HG03159 (cell line): Measurements from ENCODE around the gene FAM221A.
"Not testable (repeated sequence)": the region's sequence is repeated elsewhere in the genome, so short reads cannot be mapped to it uniquely, and the experiment has no call there.

Experiments
- ATAC-seq: cut with Tn5 transposase; IDR thresholded peaks from one replicate; pipeline ENCODE4 v1.9.1; 2021; ENCODE audit warnings: mild to moderate bottlenecking, moderate library complexity; ENCODE audit not compliant: unreplicated experiment

FAM221A gene, protein sequence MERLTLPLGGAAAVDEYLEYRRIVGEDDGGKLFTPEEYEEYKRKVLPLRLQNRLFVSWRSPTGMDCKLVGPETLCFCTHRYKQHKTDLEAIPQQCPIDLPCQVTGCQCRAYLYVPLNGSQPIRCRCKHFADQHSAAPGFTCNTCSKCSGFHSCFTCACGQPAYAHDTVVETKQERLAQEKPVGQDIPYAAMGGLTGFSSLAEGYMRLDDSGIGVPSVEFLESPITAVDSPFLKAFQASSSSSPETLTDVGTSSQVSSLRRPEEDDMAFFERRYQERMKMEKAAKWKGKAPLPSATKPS

DNA sequence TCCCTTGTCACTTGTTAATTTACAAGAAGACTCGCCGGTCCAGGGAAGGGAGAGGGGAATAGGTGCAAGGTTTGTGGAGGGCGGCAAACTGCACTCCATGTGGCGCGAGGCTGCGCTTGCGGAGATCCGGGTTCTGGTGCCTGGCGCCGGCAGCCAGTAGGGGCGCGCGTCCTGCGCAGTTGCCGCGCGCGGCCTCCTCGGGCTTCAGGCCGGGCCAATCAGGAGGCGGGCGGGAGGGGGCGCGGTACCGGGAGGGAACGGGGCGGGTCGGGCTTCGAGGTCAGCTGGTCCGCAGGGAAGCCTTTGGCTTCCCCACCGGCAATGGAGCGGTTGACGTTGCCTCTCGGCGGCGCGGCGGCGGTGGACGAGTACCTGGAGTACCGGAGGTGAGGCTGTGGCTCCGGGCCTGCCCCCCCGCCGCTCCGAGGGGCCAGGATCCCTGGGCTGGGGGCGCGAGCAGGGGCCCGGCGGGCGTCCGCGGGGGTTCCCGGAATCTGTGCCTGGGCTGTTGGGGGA, at the start of gene FAM221A:
Gene FAM221A, plus strand, starts transcription at position 302 of the 516 bp plus-strand sequence. Its CDS starts 20 bp downstream, at position 322.
- peak; percentile 93 for ATAC-seq

DNA sequence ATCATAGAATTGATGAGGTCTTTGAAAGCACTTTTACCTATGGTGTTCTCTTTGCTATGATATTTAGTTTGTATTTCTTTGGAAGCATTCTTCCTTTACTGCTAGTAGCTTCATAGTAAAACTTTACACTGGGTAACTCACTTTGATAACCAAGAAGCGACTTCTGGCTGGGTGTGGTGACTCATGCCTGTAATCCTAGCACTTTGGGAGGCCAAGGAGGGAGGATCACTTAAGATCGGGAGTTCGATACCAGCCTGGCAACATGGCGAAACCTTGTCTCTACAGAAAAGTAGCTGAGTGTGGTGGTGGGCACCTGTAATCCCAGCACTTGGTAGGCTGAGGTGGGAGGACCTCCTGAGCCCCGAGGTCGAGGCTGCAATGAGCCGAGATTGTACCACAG, 46.6 kb upstream of the FAM221A start:
- ATAC-seq = no peak

DNA sequence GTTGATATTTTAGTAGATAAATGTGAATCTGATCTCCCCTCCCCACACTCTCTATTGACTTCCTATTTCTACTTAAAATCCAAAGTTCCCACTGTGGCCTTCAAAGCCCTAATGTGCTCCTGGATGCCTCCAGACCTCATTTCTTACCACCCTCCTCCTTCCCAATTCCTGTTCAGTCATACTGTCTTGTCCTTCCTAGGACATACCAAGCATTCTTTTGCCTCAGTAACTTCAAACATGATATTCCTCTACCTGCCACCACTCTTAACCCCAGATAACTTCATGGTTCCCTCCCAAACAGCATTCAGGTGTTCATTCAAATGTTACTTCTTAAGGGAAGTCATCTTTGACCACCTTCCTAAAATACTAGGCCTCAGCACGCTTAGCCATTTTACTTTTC, 34.2 kb upstream of the FAM221A start:
- ATAC-seq = no peak

DNA sequence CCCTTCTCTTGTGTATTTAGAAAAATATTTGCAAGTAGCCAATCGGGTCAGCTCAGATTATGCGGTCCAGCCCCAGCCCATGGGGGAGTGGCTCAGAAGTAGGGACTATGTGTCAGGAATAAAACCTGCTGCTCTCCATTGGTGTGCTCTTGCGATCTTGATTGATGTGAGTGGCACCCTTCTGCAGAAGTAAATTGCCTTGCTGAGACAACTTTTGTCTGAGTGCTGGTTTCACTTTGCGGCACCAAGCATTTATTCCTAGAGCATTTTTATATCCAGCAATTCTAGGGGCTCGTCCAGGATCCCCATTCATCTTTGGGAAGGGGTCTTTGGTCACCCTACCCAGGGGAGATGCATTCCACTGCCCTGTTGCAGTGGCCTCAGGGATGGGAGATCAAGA, 26.1 kb upstream of the FAM221A start:
- ATAC-seq = no peak

DNA sequence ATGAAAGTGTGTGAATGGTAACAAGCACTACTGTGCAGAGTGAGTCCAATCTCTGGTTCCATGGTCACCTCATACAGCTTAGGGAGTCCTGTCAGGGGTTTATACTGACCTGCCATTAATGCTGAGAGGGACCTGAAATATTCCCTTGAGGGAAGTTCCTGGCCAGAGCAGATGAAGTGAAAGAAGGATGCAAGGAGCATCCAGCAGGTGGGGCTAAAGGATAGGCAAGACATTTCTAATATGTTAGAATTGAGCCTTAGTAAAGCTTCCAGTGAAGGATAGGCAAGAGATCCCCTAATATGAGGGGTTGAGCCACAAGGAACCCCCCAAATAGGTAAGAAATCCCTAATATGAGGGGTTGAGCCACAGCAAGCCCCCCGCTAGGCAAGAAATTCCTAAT, 25.5 kb upstream of the FAM221A start:
- ATAC-seq = no peak

DNA sequence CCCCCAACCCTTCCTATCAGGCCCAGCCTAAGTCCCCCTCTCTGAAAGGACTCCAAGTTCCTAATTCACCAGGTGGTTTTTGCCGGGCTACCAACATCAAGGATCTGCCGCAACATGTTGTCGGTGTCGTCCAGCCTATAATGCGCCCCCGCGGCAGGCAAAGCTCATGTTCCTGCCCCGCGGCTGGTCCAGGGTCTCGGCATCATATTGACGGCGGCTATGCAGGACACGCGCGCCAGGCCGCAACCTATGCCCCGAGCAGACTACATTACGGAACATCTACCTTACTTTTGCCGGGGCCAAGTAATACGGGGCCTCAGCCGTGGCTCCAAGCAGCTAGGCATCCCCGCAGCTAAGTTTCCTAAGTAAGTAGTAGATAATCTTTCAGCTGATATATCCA, 24.6 kb upstream of the FAM221A start:
- ATAC-seq = no peak

DNA sequence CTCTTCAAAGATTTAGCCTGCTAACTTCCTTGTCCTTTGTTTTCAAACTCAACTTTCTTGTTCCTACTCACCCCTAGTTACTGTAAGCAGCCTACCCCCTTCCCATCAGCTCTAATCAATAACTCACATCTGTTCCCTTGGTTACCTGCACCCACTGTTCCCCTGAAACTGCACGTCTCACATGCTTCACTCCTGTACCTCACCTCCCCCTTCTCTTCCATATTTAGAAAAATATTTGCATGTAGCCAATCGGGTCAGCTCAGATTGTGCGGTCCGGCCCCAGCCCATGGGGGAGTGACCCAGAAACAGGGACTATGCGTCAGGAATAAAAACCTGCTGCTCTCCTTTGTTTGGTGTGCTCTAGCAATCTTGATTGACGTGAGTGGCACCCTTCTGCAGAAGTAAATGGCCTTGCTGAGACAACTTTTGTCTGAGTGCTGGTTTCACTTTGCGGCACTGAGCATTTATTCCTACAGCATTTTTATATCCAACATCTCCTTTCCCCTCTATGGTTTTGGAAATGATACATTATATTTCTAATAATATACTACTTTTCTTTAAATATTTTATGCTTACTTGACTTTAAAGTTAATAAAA, 21.1 kb upstream of the FAM221A start:
- ATAC-seq = no peak

DNA sequence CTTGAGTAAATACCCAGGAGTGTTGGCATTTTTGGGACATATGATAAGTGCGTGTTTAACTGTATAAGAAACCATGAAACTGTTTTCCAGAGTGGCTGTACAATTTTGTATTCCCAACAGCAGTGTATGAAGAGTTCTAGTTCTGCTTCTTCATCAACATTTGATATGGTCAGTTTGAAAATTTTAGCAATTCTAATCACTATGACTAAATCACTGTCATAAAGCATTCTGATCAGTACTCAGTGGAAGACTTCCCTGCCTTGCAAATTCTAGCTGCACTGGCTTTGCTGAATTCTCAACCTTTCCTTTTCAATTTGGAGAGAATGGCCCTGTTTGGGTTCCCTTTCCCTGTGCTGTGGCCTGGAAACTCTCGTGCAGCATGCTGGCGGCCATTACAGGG, 18.6 kb upstream of the FAM221A start:
- ATAC-seq = no peak

DNA sequence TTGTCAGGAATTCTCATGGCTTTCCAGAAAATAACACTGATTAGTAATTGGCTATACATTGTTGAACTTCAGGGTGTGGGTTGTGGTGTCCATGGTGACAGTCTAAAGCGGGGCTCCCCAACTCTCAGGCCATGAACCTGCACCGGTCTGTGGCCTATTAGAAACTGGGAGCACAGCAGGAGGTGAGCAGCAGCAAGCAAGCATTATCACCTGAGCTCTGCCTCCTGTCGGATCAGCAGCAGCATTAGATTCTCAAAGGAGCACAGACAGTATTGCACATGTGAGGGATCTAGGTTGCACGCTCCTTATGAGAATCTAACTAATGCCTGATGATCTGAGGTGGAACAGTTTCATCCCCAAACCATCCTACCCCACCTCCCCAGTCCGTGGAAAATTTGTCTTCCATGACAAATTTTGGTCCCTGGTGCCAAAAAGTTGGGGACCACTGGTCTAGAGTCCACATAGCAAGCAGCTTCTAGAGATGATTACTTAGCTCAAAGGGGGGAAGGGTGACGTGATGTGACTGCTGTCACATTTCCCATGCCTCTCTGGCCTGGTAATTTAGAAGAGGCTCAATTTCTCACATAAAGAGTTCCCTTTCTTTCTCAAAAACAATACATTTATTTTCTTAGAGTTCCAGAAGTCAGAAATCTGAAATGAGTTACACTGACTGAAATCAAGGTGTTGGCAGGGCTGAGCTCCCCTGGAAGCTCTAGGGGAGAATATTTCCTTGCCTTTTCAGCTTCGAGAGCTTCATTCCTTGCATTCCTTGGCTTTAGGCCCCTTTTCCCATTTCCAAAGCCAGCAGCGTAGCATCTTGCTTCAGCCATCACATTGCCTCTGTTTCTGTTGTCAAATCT, 17.6 kb upstream of the FAM221A start:
- ATAC-seq = no peak

DNA sequence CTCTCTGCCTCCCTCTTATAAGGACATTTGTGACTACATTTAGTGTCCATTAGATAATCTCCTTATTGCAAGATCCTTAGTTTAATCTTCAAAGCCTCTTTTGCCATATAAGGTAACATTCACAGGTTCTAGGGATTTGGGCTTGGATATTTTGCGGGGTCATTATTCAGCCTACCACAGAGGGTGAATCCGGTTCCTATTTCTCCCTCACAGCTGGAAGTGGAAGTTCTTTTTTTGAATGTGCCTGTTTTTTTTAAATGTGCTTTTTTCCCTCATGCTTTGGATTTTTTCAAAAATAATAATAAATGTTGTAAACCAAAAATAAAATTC, 17.1 kb upstream of the FAM221A start:
- no peak for ATAC-seq

DNA sequence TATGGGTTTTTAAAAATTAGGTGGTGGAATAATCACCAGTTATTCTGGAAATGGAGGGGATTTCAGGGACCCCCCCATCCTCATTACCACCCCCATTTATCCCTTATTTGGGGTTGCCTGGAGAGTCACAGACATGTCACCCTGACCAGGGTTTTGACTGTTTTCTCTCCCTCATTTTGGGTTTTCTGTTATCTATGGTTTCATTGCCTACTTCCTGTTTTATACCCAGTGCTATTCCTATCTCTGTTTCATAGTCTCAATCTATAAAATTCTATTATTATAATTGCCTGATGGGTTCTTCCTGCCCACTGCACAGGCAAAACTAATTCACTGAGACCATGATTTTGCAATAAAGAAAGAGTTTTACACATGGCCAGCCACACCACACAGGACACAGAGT, 15.9 kb upstream of the FAM221A start:
- ATAC-seq = no peak

DNA sequence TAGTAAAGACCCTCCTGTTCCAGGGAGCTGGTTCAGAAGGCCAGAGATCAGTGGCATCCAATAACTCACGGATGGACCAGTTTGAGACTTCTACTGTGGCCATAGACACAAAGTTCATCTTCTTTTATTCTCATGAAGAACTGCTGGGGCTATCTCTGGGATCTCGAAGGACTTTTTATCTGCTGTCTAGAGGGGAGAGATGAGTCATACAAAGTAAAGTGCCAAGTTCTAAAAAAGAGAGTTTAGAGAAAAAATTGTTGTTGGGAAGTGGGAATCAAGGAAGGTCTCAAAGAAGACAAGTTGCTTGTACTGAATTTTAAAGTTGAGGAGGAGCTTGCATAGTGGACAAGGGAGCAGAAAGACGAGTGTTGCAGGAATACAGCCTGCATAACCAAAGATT, 8.0 kb upstream of the FAM221A start:
- no peak for ATAC-seq

DNA sequence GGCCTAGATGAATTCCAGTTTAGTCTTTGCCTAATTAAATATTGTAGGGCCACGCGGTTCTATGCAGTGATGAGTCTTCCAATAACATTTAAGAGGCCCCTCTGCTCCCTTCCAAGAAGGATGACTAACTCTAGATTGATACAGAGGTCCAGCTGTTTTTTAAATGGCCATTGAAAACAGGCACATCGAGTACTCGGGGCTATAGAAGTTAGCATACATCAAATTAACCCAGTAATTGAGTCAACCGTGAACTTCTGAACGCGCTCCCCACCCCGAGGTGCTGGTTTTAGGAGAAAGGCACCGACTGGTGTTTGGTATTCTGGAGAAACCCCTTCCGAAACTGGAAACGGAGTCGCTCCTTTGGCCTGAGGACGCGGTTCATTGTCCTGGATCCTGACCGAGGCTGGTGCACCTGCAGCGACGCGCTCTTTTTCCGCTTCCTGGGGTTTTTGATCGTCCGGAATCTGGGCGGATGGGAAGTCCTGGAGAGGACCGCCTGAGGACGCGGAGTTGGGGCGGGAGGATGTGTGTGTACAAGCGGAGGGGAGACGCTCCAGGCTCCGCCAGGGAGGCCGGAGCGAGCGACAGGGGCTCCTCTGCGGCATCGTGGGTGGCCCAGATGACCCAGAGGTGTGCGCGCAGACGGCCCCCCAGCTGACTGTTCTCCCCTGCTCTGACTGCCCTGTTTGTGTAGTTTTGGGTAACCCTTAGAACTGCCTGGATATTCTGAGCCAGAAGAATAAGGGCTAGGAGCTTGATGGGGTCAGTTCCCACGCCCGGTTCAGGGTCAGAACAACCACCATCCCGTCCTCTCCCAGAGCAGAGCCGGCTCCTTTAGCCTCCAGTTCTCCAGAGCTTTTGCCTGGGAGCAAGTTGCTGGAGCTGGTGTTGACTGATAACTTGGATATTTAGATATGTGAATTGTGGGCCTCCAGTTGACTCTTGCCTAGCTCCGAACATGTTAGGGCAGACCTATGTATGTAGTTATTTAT, 711 bp downstream of the FAM221A start:
- peak; percentile 50 for ATAC-seq

DNA sequence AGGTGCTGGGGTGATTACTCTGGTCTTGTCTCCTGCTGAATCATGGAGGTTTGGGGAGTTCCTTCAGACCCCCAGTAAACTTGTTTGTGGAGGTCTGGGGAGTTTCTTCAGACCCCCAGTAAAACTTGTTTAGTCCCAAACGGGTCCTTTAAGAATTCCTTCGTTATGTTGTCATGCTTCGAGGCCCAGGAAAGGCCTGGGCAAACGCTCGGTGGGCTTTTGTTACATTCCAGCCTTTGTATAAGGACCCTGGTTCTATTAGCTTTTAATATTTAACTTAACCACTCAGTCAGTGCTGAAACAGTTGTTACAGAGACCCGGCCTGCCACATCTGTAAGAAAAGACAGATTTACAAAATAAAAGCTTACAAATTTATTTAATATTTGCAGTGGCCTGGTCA, 4.0 kb downstream of the FAM221A start:
- not testable (repeated sequence) for ATAC-seq

DNA sequence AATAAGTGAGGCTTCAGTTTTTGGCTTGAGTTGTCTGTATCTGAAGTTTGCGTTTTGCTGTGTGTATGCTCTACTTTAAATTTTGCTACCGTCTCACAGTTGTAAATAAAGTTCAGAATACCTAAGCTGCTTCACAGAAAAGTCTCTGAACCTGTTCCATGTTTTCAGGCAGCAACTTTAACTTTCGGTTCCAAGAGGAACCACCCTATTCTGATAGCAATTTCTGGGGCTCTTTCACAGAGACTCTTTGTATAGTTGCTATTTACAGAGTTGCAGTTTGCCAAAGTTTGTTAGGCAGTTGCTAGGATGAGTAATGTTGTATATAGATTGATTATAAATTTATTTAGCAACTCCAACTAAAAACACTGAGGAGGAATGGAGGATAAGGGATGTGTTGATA, 5.7 kb downstream of the FAM221A start:
- no peak for ATAC-seq

DNA sequence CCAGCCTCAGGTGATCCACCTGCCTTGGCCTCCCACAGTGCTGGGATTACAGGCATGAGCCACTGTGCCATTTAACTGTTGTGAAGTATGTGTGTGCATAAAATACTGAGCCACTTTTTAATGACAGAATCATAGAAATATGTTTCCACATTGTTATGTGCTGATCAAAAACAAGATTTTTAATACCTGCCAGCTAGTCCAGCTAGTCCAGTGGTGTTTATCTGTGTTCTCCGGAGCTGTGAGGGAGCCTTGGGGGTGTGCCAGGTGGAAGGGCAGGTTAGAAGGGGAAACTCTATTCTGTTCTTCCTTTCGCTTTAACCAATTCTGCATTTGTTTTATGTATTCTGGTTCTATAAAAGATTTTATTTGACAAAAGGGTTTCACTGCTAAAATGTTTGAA, 7.0 kb downstream of the FAM221A start:
- no peak for ATAC-seq

DNA sequence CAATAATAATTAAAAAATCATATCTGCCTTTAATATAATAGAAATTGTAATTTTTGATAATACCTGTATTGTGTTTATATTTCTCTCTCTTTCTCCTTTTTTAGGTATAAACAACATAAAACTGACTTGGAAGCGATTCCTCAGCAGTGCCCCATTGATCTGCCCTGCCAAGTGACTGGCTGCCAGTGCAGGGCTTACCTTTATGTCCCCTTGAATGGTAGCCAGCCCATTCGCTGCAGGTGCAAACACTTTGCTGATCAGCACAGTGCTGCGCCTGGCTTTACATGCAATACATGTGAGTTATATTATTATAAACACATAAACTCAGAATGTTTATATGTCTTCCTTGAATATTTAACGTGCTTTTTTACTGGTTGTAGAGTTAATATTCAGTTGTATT, 9.2 kb downstream of the FAM221A start:
- no peak for ATAC-seq

DNA sequence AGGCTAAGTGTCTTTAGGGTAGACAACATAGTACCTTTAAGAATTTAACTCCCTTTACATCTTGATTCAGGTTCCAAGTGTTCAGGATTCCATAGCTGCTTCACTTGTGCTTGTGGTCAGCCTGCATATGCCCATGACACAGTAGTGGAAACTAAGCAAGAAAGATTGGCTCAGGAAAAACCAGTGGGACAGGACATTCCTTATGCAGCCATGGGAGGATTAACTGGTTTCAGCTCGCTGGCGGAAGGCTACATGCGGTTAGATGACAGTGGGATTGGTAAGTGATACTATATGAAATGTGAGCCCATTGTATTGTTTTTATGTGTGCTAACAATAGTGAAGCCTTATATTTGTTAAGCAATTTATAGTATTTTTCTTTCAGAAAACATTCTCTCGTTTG, 11.3 kb downstream of the FAM221A start:
- no peak for ATAC-seq

DNA sequence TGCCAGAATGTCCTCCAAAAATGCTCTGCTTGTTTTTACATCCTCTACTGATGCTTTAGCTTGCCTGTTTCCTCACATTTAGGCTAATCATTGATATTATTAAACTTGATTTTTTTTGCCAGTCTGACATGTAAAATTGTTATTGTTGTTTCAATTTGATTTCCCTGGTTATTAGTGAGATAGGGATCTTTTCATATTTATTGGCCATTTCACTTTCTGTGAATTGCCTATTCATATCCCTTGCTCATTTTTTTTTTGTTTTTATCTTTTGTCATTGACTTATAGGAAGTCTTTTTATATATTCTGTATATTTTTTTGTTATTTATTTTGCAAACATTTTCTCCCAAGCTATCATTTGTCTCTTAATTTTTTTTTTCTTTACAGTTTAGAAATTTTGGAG, 13.2 kb downstream of the FAM221A start:
- ATAC-seq = no peak

DNA sequence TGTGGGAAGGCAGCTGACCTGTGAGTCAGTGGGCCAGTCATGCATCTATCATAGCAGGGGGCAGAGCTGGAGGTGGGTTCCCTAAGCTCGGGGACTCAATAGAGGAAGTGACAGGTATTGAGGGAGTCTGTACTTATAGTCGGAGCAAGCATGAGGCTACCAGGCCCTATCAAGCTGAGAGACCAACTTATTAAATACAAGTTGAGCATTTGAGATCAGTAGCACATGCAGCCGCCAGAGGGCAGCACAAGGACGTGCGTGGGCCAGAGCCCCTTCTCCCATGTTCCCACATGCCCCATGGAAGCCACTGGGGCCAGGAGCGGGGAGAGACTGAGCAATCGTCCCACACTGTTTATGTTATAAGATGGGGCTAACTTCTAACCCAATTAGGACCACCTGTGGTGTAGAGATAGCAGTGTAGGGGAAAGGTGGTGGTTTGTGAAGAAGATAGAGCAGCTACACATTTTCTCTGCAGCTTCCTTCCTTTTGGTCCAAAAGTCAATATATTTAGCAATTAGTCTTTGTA, 17.0 kb downstream of the FAM221A start:
- ATAC-seq = peak; percentile 62
